Neural cell (in vitro differentiated cells): Measurements from ENCODE around the gene ISG15.

Experiments
- EP300 ChIP-seq: fragments of 450-650 bp; conservative IDR thresholded peaks from 2 replicates; pipeline ENCODE4 v1.6.1; 2014; ENCODE audit warnings: antibody characterized with exemption, mild to moderate bottlenecking, moderate library complexity; ENCODE audit not compliant: poor library complexity, severe bottlenecking
- EZH2 ChIP-seq: fragments of 200-600, 300-800 bp; shearing (Covaris generic), sonication (generic); IDR thresholded peaks from 2 replicates; pipeline ENCODE4 v1.6.1; 2014; ENCODE audit warnings: antibody characterized with exemption, low read length, borderline replicate concordance, mild to moderate bottlenecking; ENCODE audit not compliant: insufficient read depth, poor library complexity, severe bottlenecking
- POLR2AphosphoS5 ChIP-seq: IDR thresholded peaks from 2 replicates; pipeline ENCODE4 v1.6.1; 2012
- RAD21 ChIP-seq: fragments of 450-650 bp; conservative IDR thresholded peaks from 2 replicates; pipeline ENCODE4 v1.6.1; 2014; ENCODE audit warnings: antibody characterized with exemption, mild to moderate bottlenecking, moderate library complexity
- SMC3 ChIP-seq: fragments of 450-650 bp; conservative IDR thresholded peaks from 2 replicates; pipeline ENCODE4 v1.6.1; 2014; ENCODE audit warnings: antibody characterized with exemption, mild to moderate bottlenecking, moderate library complexity; ENCODE audit not compliant: poor library complexity
- TAF1 ChIP-seq: IDR thresholded peaks from 2 replicates; pipeline ENCODE4 v1.6.1; 2012; ENCODE audit warnings: low read depth
- TF ChIP-seq, protein P1 (sequence below): IDR thresholded peaks from 2 replicates; pipeline ENCODE4 v1.6.1; 2012; ENCODE audit warnings: borderline replicate concordance
- TF ChIP-seq, protein P2 (sequence below): fragments of 450-650 bp; IDR thresholded peaks from 2 replicates; pipeline ENCODE4 v1.5.1; 2014; ENCODE audit warnings: antibody characterized with exemption, mild to moderate bottlenecking, moderate library complexity; ENCODE audit not compliant: poor library complexity, severe bottlenecking

DNA sequence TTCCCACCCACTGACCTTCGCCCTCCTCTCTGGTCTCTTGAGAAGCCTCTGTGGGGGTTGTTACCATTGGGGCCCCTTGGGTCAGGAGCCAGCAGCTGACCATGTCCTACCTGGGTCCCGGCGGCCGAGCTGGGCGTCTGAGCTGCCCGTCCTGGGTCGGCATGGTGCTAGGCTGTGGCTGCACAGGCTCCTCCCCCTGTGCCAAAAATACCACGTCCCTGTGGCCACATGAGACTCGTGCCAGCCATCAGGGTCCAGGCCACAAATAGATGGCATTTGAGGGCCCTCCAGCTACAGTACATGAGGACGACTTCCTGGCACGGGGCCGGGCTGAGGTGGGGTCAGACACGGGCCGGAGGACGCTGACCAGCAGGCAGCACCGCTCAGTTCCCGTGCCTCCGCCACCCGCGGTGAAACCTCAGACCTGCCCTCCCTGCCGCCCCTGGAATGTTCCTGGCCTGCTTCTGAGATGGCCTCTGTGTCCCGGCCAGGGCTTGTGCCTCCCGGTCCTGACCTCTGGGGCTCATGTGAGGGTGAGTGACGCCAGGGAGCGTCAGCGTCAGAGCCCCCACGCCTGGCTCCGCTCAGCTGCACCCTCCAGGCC lies 31.2 kb upstream of the ISG15 start, which contains the start of gene PERM1:
- TF ChIP-seq, protein P1, sequence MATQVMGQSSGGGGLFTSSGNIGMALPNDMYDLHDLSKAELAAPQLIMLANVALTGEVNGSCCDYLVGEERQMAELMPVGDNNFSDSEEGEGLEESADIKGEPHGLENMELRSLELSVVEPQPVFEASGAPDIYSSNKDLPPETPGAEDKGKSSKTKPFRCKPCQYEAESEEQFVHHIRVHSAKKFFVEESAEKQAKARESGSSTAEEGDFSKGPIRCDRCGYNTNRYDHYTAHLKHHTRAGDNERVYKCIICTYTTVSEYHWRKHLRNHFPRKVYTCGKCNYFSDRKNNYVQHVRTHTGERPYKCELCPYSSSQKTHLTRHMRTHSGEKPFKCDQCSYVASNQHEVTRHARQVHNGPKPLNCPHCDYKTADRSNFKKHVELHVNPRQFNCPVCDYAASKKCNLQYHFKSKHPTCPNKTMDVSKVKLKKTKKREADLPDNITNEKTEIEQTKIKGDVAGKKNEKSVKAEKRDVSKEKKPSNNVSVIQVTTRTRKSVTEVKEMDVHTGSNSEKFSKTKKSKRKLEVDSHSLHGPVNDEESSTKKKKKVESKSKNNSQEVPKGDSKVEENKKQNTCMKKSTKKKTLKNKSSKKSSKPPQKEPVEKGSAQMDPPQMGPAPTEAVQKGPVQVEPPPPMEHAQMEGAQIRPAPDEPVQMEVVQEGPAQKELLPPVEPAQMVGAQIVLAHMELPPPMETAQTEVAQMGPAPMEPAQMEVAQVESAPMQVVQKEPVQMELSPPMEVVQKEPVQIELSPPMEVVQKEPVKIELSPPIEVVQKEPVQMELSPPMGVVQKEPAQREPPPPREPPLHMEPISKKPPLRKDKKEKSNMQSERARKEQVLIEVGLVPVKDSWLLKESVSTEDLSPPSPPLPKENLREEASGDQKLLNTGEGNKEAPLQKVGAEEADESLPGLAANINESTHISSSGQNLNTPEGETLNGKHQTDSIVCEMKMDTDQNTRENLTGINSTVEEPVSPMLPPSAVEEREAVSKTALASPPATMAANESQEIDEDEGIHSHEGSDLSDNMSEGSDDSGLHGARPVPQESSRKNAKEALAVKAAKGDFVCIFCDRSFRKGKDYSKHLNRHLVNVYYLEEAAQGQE, result no peak
- TF ChIP-seq POLR2AphosphoS5, result no peak
- no peak for TF ChIP-seq SMC3
- TF ChIP-seq, protein P2, sequence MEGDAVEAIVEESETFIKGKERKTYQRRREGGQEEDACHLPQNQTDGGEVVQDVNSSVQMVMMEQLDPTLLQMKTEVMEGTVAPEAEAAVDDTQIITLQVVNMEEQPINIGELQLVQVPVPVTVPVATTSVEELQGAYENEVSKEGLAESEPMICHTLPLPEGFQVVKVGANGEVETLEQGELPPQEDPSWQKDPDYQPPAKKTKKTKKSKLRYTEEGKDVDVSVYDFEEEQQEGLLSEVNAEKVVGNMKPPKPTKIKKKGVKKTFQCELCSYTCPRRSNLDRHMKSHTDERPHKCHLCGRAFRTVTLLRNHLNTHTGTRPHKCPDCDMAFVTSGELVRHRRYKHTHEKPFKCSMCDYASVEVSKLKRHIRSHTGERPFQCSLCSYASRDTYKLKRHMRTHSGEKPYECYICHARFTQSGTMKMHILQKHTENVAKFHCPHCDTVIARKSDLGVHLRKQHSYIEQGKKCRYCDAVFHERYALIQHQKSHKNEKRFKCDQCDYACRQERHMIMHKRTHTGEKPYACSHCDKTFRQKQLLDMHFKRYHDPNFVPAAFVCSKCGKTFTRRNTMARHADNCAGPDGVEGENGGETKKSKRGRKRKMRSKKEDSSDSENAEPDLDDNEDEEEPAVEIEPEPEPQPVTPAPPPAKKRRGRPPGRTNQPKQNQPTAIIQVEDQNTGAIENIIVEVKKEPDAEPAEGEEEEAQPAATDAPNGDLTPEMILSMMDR, result no peak
- TF ChIP-seq RAD21, result no peak
- no peak for TF ChIP-seq EP300
- no peak for TF ChIP-seq TAF1
- no peak for TF ChIP-seq EZH2
